ENCODE data around the gene PTCH2.

- TF ChIP-seq CTCF (IDR thresholded peaks at IDR 0.05) = no peak
- TF ChIP-seq EZH2phosphoT487 (IDR thresholded peaks at IDR 0.05) = no peak
- no peak for TF ChIP-seq EZH2 (IDR thresholded peaks at IDR 0.05)
Observed at GRCh38 chr1:44854970-44855369, 11.9 kb upstream of the PTCH2 start.

Measured in neural progenitor cell (in vitro differentiated cells).